ENCODE data around the gene LRMDA. TPM values are rescaled to one million over a fixed set of nuclear protein-coding genes. Genes with fewer than 3 reads are reported as not detected.

Gene LRMDA
- polyA plus RNA-seq, 1 donor (not counting 4 experiments of a cell fraction or from before 2014, with no cell fraction given), result not detected

- no peak for TF ChIP-seq EZH2 (IDR thresholded peaks at IDR 0.05; ENCODE audit: low read length)
- TF ChIP-seq, protein P1, sequence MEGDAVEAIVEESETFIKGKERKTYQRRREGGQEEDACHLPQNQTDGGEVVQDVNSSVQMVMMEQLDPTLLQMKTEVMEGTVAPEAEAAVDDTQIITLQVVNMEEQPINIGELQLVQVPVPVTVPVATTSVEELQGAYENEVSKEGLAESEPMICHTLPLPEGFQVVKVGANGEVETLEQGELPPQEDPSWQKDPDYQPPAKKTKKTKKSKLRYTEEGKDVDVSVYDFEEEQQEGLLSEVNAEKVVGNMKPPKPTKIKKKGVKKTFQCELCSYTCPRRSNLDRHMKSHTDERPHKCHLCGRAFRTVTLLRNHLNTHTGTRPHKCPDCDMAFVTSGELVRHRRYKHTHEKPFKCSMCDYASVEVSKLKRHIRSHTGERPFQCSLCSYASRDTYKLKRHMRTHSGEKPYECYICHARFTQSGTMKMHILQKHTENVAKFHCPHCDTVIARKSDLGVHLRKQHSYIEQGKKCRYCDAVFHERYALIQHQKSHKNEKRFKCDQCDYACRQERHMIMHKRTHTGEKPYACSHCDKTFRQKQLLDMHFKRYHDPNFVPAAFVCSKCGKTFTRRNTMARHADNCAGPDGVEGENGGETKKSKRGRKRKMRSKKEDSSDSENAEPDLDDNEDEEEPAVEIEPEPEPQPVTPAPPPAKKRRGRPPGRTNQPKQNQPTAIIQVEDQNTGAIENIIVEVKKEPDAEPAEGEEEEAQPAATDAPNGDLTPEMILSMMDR (optimal IDR thresholded peaks at IDR 0.05 in 1 of 3, IDR thresholded peaks at IDR 0.05 in 1 of 3, conservative IDR thresholded peaks at IDR 0.05 in 1 of 3; ENCODE audit: extremely low read depth in 1 of 3, insufficient read depth in 2 of 3, low read length in 3 of 3), result no peak
- Histone ChIP-seq H4K20me1 (ENCODE audit: control insufficient read depth, extremely low read depth, insufficient read depth, low read length) (no peaks in the 10 kb centered on the region), H3K9me3 (ENCODE audit: control insufficient read depth, low read depth, low read length) (no peaks in the 10 kb centered on the region), H3K4me1 (ENCODE audit: control insufficient read depth, extremely low read depth, insufficient read depth, low read length) (no peaks in the 10 kb centered on the region), H3K27ac (ENCODE audit: control insufficient read depth, insufficient read depth, low read length) (no peak overlapping the region), H3K4me3 (ENCODE audit: control insufficient read depth in 2 of 3, extremely low read depth in 1 of 3, insufficient read depth in 2 of 3, low read depth in 1 of 3, low read length in 3 of 3) (no peak overlapping the region), H3K4me2 (ENCODE audit: control insufficient read depth, extremely low read depth, insufficient read depth, low read depth, low read length) (no peak overlapping the region), H3K9ac (ENCODE audit: control insufficient read depth, extremely low read depth, insufficient read depth, low read length) (no peak overlapping the region), H2AFZ (ENCODE audit: control insufficient read depth, low read length) (no peak overlapping the region), H3K36me3 (ENCODE audit: control insufficient read depth in 2 of 2, extremely low read depth in 1 of 2, insufficient read depth in 2 of 2, low read length in 2 of 2) (no peaks in the 10 kb centered on the region), H3K9me1 (ENCODE audit: control insufficient read depth, extremely low read depth, insufficient read depth, low read length) (no peaks in the 10 kb centered on the region), H3K27me3 (ENCODE audit: control insufficient read depth, extremely low read depth, insufficient read depth, low read length) (no peaks in the 10 kb centered on the region), H3K79me2 (ENCODE audit: control insufficient read depth, insufficient read depth, low read length) (no peaks in the 10 kb centered on the region)
- dilution Hi-C loops (cut with MboI; ENCODE audit: extremely low pct_ligation_motif_present, low sequenced_read_pairs), result no loop called here
- DNase-seq (ENCODE audit: low read depth, low spot score), result no peak
- no peak for FAIRE-seq
Measured at GRCh38 chr10:75681334-75681733, 249.9 kb downstream of the LRMDA start.

GRCh38 chr10:75682649-75683557, 251.5 kb downstream of the LRMDA start:
- H3K27me3 ChIP-seq (ENCODE audit: control insufficient read depth, extremely low read depth, insufficient read depth, low read length), result no peaks in the 10 kb centered on the region
- H2AFZ ChIP-seq (ENCODE audit: control insufficient read depth, low read length), result no peak overlapping the region
- no peaks in the 10 kb centered on the region for H3K36me3 ChIP-seq (ENCODE audit: control insufficient read depth in 2 of 2, extremely low read depth in 1 of 2, insufficient read depth in 2 of 2, low read length in 2 of 2)
- no peaks in the 10 kb centered on the region for H3K79me2 ChIP-seq (ENCODE audit: control insufficient read depth, insufficient read depth, low read length)
- H3K9me1 ChIP-seq (ENCODE audit: control insufficient read depth, extremely low read depth, insufficient read depth, low read length), result no peaks in the 10 kb centered on the region
- H3K9me3 ChIP-seq (ENCODE audit: control insufficient read depth, low read depth, low read length), result no peaks in the 10 kb centered on the region
- H3K27ac ChIP-seq (ENCODE audit: control insufficient read depth, insufficient read depth, low read length), result no peak overlapping the region
- H3K9ac ChIP-seq (ENCODE audit: control insufficient read depth, extremely low read depth, insufficient read depth, low read length), result no peak overlapping the region
- DNase-seq (ENCODE audit: low read depth, low spot score), result no peak
- dilution Hi-C loops (cut with MboI; ENCODE audit: extremely low pct_ligation_motif_present, low sequenced_read_pairs), result no loop called here
- H3K4me2 ChIP-seq (ENCODE audit: control insufficient read depth, extremely low read depth, insufficient read depth, low read depth, low read length), result no peak overlapping the region
- no peak for TF ChIP-seq EZH2 (IDR thresholded peaks at IDR 0.05; ENCODE audit: low read length)
- TF ChIP-seq, protein P1 (optimal IDR thresholded peaks at IDR 0.05 in 1 of 3, IDR thresholded peaks at IDR 0.05 in 1 of 3, conservative IDR thresholded peaks at IDR 0.05 in 1 of 3; ENCODE audit: extremely low read depth in 1 of 3, insufficient read depth in 2 of 3, low read length in 3 of 3), result no peak
- no peak for FAIRE-seq
- H3K4me3 ChIP-seq (ENCODE audit: control insufficient read depth in 2 of 3, extremely low read depth in 1 of 3, insufficient read depth in 2 of 3, low read depth in 1 of 3, low read length in 3 of 3), result no peak overlapping the region
- no peaks in the 10 kb centered on the region for H3K4me1 ChIP-seq (ENCODE audit: control insufficient read depth, extremely low read depth, insufficient read depth, low read length)
- no peaks in the 10 kb centered on the region for H4K20me1 ChIP-seq (ENCODE audit: control insufficient read depth, extremely low read depth, insufficient read depth, low read length)

Measured in keratinocyte (primary cell).